GM23248 (cell line): ENCODE data around the gene PCMTD2.

Experiments used
- EZH2 ChIP-seq: fragments of 200-600 bp; sonication (generic); IDR thresholded peaks from 2 replicates; pipeline ENCODE4 v1.6.1; 2018; ENCODE audit warnings: antibody characterized with exemption, mild to moderate bottlenecking; ENCODE audit not compliant: insufficient read depth, poor library complexity, severe bottlenecking
- EZH2phosphoT487 ChIP-seq: fragments of 200-600 bp; sonication (generic); IDR thresholded peaks from 2 replicates; pipeline ENCODE4 v1.6.1; 2018; ENCODE audit warnings: antibody characterized with exemption, moderate library complexity, mild to moderate bottlenecking, low read depth; ENCODE audit not compliant: insufficient read depth

DNA sequence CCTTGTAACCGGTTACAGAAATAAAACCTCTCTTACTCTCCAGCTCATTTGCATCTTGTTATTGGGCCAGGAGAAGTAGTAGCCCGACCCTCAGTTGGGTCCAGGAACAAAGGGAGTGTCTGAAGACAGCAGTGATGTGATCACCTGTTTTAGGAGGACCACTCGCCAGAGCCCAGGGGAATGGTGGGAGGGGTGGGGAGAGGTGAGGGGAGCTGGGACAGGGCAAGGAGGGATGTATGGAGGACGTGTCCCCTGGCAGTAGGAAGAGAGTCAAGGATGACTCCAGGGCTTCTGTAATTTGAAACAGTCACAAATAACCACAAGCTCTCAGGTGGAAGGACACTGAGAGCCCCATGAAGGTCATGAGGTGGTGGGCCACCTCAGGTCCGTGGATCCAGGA lies 1.4 kb upstream of the PCMTD2 start:
- TF ChIP-seq EZH2phosphoT487 (no peak), EZH2 (no peak)
